ENCODE measurements around the gene PML.

The PML gene

DNA sequence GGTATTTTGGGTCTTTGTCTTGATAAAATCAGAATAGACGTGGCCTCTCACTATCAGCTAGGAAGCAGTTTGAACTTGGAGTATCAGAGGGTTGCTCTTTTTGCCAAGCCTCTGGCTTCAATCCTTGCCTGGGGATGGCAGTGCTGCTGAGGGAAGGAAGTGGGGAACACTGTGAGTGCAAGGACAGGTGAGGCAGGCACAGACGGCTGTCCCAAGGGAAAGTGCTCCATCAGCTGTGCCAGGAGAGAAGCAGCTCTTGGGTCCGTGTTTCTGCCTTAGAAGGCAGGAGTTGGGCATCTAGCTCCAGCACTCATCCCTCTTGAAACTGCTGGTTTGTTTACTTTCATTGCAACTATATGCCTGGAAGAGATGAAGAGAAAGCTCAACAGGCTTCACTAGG, 33.2 kb downstream of the PML start:
- ChIA-PET POLR2A (interaction anchor here (1.6 kb wide), 1 partner anchor 34 kb away, joined by 4 read pairs; the partner anchor contains the start of gene PML), CTCF (interaction anchor here (1.3 to 2.4 kb wide), 5 partner anchors 9 to 130 kb away, joined by 3 to 10 read pairs (median 8); no protein-coding TSS in a partner anchor)
- TF ChIP-seq YY1 (tag by site-specific recombination; IDR thresholded peaks at IDR 0.05) (no peak), REST (tag by site-specific recombination; IDR thresholded peaks at IDR 0.05) (no peak), ZXDB (tag by site-specific recombination; IDR thresholded peaks at IDR 0.05) (no peak), ZNF658 (tag by site-specific recombination; IDR thresholded peaks at IDR 0.05) (no peak), ZNF366 (tag by site-specific recombination; conservative IDR thresholded peaks at IDR 0.05) (no peak), ZBTB21 (tag by site-specific recombination; IDR thresholded peaks at IDR 0.05) (no peak), SALL2 (tag by site-specific recombination; IDR thresholded peaks at IDR 0.05; ENCODE audit: borderline replicate concordance) (no peak), FEZF1 (tag by site-specific recombination; IDR thresholded peaks at IDR 0.05) (peak; percentile 37; the same call in 1 of the 2 replicates), ZFHX2 (tag by site-specific recombination; conservative IDR thresholded peaks at IDR 0.05) (no peak), SCRT2 (tag by site-specific recombination; IDR thresholded peaks at IDR 0.05) (peak; percentile 46; the same call in 1 of the 2 replicates)
- TF ChIP-seq, protein P1, sequence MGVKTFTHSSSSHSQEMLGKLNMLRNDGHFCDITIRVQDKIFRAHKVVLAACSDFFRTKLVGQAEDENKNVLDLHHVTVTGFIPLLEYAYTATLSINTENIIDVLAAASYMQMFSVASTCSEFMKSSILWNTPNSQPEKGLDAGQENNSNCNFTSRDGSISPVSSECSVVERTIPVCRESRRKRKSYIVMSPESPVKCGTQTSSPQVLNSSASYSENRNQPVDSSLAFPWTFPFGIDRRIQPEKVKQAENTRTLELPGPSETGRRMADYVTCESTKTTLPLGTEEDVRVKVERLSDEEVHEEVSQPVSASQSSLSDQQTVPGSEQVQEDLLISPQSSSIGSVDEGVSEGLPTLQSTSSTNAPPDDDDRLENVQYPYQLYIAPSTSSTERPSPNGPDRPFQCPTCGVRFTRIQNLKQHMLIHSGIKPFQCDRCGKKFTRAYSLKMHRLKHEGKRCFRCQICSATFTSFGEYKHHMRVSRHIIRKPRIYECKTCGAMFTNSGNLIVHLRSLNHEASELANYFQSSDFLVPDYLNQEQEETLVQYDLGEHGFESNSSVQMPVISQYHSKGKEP (tag by site-specific recombination; IDR thresholded peaks at IDR 0.05) = no peak
- Histone ChIP-seq H3K4me3 (ENCODE audit: low read depth, low read length) (no peak overlapping the region), H3K4me1 (ENCODE audit: control insufficient read depth, insufficient read depth, low read length) (no peaks in the 10 kb centered on the region), H3K27ac (ENCODE audit: extremely low read depth, low read depth, low read length) (no peak overlapping the region), H3K36me3 (ENCODE audit: control insufficient read depth in 2 of 2, insufficient read depth in 1 of 2, low read length in 2 of 2) (peaks cover 7 to 40% of the 10 kb centered on the region in 2 experiments; a peak in 2 of 3 replicates), H3K9me3 (ENCODE audit: control insufficient read depth, insufficient read depth, low read depth, low read length) (no peaks in the 10 kb centered on the region)

DNA sequence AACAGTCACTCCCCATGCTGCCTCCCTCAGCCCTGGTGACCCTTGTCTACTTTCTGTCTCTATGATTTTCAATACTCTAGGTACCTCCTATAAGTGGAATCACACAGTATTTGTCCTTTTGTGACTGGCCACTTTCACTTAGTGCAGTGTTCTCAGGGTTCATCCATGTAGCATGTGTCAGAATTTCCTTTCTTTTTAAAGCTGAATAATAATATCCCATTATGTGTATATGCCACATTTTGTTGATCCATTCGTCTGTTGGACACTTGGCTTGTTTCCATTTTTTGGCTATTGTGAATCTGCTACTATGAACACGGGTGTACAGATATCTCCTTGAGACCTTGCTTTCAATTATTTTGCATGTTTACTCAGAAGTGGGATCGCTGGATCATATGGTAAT, 34.1 kb downstream of the PML start:
- no peaks in the 10 kb centered on the region for H3K9me3 ChIP-seq (ENCODE audit: control insufficient read depth, insufficient read depth, low read depth, low read length)
- H3K36me3 ChIP-seq (ENCODE audit: control insufficient read depth in 2 of 2, insufficient read depth in 1 of 2, low read length in 2 of 2) = peaks cover 7 to 35% of the 10 kb centered on the region in 2 experiments; a peak in 2 of 3 replicates
- H3K27ac ChIP-seq (ENCODE audit: extremely low read depth, low read depth, low read length) = no peak overlapping the region
- H3K4me3 ChIP-seq (ENCODE audit: low read depth, low read length) = no peak overlapping the region
- CTCF ChIA-PET = interaction anchor here (0.6 to 2.4 kb wide), 6 partner anchors 8 to 100 kb away, joined by 3 to 10 read pairs (median 6); no protein-coding TSS in a partner anchor
- POLR2A ChIA-PET = interaction anchor here (1.6 kb wide), 1 partner anchor 35 kb away, joined by 4 read pairs; the partner anchor contains the start of gene PML
- H3K4me1 ChIP-seq (ENCODE audit: control insufficient read depth, insufficient read depth, low read length) = no peaks in the 10 kb centered on the region
- TF ChIP-seq KLF7 (tag by site-specific recombination; IDR thresholded peaks at IDR 0.05; ENCODE audit: borderline replicate concordance) (no peak), ZNF133 (tag by site-specific recombination; IDR thresholded peaks at IDR 0.05) (no peak), ZBTB11 (tag by site-specific recombination; conservative IDR thresholded peaks at IDR 0.05; ENCODE audit: low read depth) (no peak), CTCF (tag by site-specific recombination; IDR thresholded peaks at IDR 0.05) (no peak), KLF8 (tag by site-specific recombination; IDR thresholded peaks at IDR 0.05) (no peak), ZEB2 (tag by site-specific recombination; IDR thresholded peaks at IDR 0.05) (no peak), ZNF791 (tag by site-specific recombination; IDR thresholded peaks at IDR 0.05) (no peak), ZBTB8A (tag by site-specific recombination; IDR thresholded peaks at IDR 0.05) (no peak), ZNF146 (tag by site-specific recombination; IDR thresholded peaks at IDR 0.05) (no peak), ZNF302 (tag by site-specific recombination; IDR thresholded peaks at IDR 0.05; ENCODE audit: low read depth) (no peak), ZNF768 (tag by site-specific recombination; IDR thresholded peaks at IDR 0.05) (no peak), ZNF660 (tag by site-specific recombination; IDR thresholded peaks at IDR 0.05) (no peak)
